HUES6 (cell line): ENCODE measurements around the gene CSNK1G3.
"Not testable (repeated sequence)": the region's sequence is repeated elsewhere in the genome, so short reads cannot be mapped to it uniquely, and the experiment has no call there.

ENCODE experiments used
- H3K27ac ChIP-seq: 2 replicates; pipeline ENCODE4 v1.7.0; 2013; ENCODE audit warnings: low read depth, mild to moderate bottlenecking, low read length, inconsistent platforms
- H3K27me3 ChIP-seq: 2 replicates; pipeline ENCODE4 v1.6.1; 2013; ENCODE audit warnings: low read length; ENCODE audit not compliant: control insufficient read depth, insufficient read depth
- H3K36me3 ChIP-seq: 2 replicates; pipeline ENCODE4 v1.6.1; 2013; ENCODE audit warnings: low read length; ENCODE audit not compliant: control insufficient read depth, insufficient read depth
- H3K4me1 ChIP-seq: 2 replicates; pipeline ENCODE4 v1.6.1; 2013; ENCODE audit warnings: low read length; ENCODE audit not compliant: control insufficient read depth, insufficient read depth
- H3K4me3 ChIP-seq: 2 replicates; pipeline ENCODE4 v1.5.1; 2013; ENCODE audit warnings: low read depth, low read length
- H3K9ac ChIP-seq: one replicate; pipeline ENCODE4 v1.6.1; 2013; ENCODE audit warnings: mild to moderate bottlenecking, low read length
- H3K9me3 ChIP-seq: 2 replicates; pipeline ENCODE4 v1.6.1; 2013; ENCODE audit warnings: low read depth, low read length; ENCODE audit not compliant: control insufficient read depth, insufficient read depth

The CSNK1G3 gene

GRCh38 chr5:123486951-123487655 is 24.9 kb upstream of the CSNK1G3 start:
- no peaks in the 10 kb centered on the region for H3K9me3 ChIP-seq
- no peaks in the 10 kb centered on the region for H3K27me3 ChIP-seq
- no peak overlapping the region for H3K4me3 ChIP-seq
- no peak overlapping the region for H3K27ac ChIP-seq
- no peak overlapping the region for H3K9ac ChIP-seq
- H3K4me1 ChIP-seq: no peaks in the 10 kb centered on the region
- no peaks in the 10 kb centered on the region for H3K36me3 ChIP-seq

DNA sequence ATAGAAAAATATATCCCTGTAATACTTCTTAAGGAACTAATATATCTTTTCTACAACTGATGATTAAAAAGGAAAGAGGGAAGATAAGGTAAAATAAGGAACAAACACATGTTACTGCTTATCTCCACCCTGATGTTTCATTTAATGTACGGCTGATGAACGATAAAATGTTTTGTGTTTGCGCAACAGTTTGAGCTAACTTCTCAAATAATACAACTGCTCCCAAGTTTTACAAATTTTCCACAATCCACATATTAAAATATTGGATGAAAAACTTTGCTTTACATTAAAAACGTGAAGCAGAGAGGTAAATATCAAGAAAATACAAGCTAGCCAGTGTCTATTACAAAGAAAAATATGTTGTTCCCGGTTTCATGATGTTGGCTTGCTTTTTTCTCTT is 21.0 kb upstream of the CSNK1G3 start:
- H3K9ac ChIP-seq: no peak overlapping the region
- H3K27ac ChIP-seq: no peak overlapping the region
- H3K9me3 ChIP-seq: no peaks in the 10 kb centered on the region
- no peaks in the 10 kb centered on the region for H3K36me3 ChIP-seq
- no peak overlapping the region for H3K4me3 ChIP-seq
- no peaks in the 10 kb centered on the region for H3K4me1 ChIP-seq
- H3K27me3 ChIP-seq: no peaks in the 10 kb centered on the region

- H3K27ac ChIP-seq, H3K27me3 ChIP-seq, H3K9me3 ChIP-seq, H3K4me1 ChIP-seq, H3K36me3 ChIP-seq, H3K4me3 ChIP-seq, H3K9ac ChIP-seq: not testable (repeated sequence)
These were observed 16.8 kb upstream of the CSNK1G3 start for GRCh38 chr5:123495211-123495610.

DNA sequence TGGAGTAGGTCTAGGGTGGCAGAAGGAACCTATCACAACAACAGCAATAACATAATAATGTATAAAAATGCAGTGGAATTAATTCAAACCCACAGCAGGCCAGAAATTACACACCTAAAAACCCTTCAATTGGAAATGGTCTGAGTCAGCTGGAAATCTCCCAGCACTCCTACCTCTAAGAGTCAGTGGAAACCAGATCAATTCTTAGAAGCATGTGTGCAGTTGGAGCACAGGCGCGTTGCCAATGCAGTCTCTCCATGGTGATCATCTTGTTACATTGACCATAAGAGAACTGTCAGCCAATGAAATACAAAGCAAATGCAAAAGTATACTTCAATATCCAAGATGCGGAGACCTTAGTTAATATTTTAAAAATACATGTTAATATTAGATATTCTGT is 15.1 kb upstream of the CSNK1G3 start:
- Histone ChIP-seq H3K9ac (no peak overlapping the region), H3K27ac (no peak overlapping the region), H3K4me1 (peaks cover 9% of the 10 kb centered on the region; the same call in 1 of the 2 replicates), H3K36me3 (no peaks in the 10 kb centered on the region), H3K4me3 (no peak overlapping the region), H3K27me3 (no peaks in the 10 kb centered on the region), H3K9me3 (no peaks in the 10 kb centered on the region)

- Histone ChIP-seq H3K9me3 (no peaks in the 10 kb centered on the region), H3K4me3 (no peak overlapping the region), H3K4me1 (peaks cover 9% of the 10 kb centered on the region; the same call in 1 of the 2 replicates), H3K27me3 (no peaks in the 10 kb centered on the region), H3K27ac (no peak overlapping the region), H3K9ac (no peak overlapping the region), H3K36me3 (no peaks in the 10 kb centered on the region)
These were observed 11.5 kb upstream of the CSNK1G3 start for GRCh38 chr5:123500471-123500870.

DNA sequence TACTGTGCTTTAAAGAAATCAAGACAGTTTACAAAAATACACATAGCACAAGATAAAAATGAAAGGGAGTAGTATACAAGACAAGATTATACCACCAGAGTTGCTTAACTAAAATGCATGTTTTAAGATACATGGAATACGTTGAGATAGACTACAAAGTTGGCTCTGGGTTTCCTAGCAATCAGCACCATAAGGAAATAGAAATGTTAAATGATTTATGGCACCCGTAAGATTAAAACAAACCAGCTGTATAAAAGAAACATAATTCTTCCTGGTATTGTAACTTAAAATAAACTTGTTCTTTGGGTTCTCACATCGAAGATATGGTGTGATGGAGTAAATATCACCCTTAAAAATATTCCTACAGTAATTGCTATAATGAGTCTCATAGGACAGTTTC is 9.9 kb upstream of the CSNK1G3 start:
- Histone ChIP-seq H3K4me1 (peaks cover 9% of the 10 kb centered on the region; the same call in 1 of the 2 replicates), H3K27me3 (no peaks in the 10 kb centered on the region), H3K36me3 (no peaks in the 10 kb centered on the region), H3K9me3 (no peaks in the 10 kb centered on the region), H3K27ac (no peak overlapping the region), H3K9ac (no peak overlapping the region), H3K4me3 (no peak overlapping the region)

GRCh38 chr5:123503299-123503698 is 8.7 kb upstream of the CSNK1G3 start:
- Histone ChIP-seq H3K9ac (no peak overlapping the region), H3K27me3 (no peaks in the 10 kb centered on the region), H3K4me3 (no peak overlapping the region), H3K36me3 (no peaks in the 10 kb centered on the region), H3K4me1 (peaks cover 9% of the 10 kb centered on the region; the same call in 1 of the 2 replicates), H3K27ac (no peak overlapping the region), H3K9me3 (no peaks in the 10 kb centered on the region)

DNA sequence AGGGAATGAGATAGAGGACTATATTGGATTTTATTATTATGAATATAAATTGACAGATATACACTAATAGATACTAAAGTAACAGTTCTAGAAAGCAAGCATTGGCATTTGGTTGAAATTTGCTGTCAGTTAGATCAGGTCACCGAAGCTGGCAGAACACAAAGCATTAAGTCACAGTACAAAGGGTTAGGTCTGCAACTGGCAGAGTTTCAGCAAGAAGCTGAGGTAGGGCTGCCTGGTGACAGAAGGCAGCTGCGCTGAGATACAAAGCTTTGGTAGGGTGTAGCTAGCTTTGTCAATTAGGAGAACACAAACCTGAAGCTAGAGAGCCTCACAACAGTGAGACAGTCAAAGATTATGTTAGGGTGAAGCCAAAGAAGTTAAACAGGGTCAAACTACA is 6.3 kb upstream of the CSNK1G3 start:
- no peak overlapping the region for H3K9ac ChIP-seq
- H3K9me3 ChIP-seq: no peaks in the 10 kb centered on the region
- H3K4me1 ChIP-seq: peaks cover 5% of the 10 kb centered on the region; the same call in 1 of the 2 replicates
- no peaks in the 10 kb centered on the region for H3K27me3 ChIP-seq
- H3K27ac ChIP-seq: no peak overlapping the region
- no peaks in the 10 kb centered on the region for H3K36me3 ChIP-seq
- no peak overlapping the region for H3K4me3 ChIP-seq

DNA sequence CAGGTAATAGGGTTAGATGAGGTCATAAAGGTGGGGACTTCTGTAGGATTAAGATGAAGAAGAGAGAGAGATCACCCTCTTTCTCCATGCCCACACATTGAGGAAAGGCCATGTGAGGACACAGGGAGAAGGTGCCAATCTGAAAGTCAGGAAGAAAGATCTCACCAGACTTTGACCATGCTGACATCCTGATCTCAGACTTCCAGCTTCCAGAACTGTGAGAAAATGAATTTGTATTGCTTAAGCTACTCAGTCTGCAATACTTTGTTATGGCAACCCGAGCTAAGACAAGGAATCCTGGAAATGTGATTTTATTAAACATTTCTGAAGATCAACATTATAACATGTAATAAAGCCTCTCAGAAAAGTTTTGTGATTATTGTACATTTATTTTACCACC is 3.5 kb upstream of the CSNK1G3 start:
- Histone ChIP-seq H3K9me3 (no peaks in the 10 kb centered on the region), H3K27me3 (no peaks in the 10 kb centered on the region), H3K36me3 (no peaks in the 10 kb centered on the region), H3K27ac (no peak overlapping the region), H3K4me3 (no peak overlapping the region), H3K4me1 (peaks cover 6% of the 10 kb centered on the region), H3K9ac (no peak overlapping the region)

DNA sequence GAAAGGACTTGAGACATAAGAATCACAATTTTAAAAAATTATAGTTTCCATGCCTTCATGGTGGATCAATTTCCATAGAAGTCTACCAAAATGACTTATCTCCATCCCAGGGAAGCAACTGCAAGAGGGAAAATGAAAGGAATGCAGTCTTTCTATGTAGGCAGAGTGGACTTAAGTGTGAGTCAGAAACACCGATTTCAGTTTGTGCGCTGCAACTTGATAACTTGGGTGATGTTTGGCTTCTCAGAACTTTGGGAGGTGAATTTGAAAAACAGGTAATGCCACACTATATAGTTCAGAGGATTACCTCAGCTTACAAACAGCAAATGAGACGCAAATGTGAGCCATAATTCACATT is 708 bp upstream of the CSNK1G3 start:
- Histone ChIP-seq H3K27ac (peak overlapping the region; percentile 8; the same call in 1 of the 2 replicates), H3K4me3 (peak overlapping the region; percentile 83), H3K36me3 (no peaks in the 10 kb centered on the region), H3K27me3 (no peaks in the 10 kb centered on the region), H3K9ac (peak overlapping the region; percentile 89), H3K9me3 (no peaks in the 10 kb centered on the region), H3K4me1 (peaks cover 18% of the 10 kb centered on the region)

DNA sequence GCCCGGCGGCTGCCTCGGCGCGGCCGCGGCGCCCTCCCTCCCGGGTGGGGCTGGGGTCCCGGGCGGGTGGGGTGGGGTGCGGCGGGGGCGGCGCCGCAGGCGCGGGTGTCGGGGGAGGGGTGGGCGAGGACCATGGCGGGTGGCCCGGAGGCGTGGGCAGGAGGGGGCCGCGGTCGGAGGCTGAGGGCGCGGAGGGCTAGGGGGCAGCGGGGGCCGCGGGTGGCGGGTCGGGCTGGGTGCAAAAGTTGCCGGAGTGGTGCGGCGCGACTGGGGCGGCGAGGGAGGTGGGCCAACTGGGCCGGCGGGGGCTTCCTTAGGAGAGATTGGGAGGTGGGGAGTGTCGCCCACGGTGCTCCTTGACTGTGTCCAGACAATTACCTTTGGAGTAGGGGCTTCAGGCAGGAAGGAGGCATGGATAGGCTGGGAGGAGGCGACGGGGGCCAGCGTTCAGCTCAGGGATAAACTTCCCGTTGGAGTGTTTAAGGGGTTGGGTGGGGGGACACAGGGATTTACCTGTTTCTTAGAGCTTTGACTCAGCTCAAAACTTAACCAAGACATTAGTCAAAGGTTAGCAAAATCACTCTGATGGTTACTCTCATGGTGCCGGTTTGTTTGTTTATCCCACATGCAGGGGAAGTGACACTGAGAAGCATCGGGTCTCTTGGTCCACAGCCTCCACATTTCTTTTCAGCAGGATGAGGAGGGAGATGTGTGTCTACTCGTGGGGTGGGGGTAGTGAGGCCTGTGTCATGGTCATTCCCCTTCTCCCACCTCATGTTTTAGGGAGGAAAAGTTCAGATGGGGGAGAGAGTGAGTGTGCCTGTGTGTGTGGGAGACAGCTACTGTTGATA is 859 bp downstream of the CSNK1G3 start:
- peak overlapping the region; percentile 83 for H3K4me3 ChIP-seq
- H3K27me3 ChIP-seq: no peaks in the 10 kb centered on the region
- H3K9me3 ChIP-seq: no peaks in the 10 kb centered on the region
- 0 out of 2 replicates have a peak overlapping the region, but pooled peaks have one; percentile 39 for H3K27ac ChIP-seq
- peak overlapping the region; percentile 89 for H3K9ac ChIP-seq
- H3K4me1 ChIP-seq: peaks cover 18% of the 10 kb centered on the region
- H3K36me3 ChIP-seq: no peaks in the 10 kb centered on the region
